GM19043 (cell line): ENCODE results near the gene HELZ.

Experiments used
- ATAC-seq: cut with Tn5 transposase; IDR thresholded peaks from one replicate; pipeline ENCODE4 v1.9.1; 2021; ENCODE audit warnings: low read depth; ENCODE audit not compliant: unreplicated experiment

Gene HELZ

DNA sequence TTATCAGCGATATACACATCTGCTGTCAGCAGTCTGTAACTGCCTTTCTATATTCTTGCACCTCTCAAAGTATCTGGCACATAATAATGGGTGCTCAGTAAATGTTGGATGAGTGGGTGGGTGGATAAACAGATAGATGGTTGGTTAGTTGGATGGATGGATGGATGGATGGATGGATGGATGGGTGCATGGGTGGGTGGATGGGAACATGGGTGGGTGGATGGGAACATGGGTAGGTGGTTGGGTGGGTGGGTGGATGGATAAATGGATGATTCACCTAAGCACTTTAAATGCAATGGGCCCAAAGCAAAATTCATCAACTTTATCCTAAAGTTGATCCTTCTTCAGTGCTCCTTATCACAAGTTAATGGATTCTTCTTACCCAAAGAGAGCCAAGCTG is 48.6 kb downstream of the HELZ start:
- no peak for ATAC-seq

DNA sequence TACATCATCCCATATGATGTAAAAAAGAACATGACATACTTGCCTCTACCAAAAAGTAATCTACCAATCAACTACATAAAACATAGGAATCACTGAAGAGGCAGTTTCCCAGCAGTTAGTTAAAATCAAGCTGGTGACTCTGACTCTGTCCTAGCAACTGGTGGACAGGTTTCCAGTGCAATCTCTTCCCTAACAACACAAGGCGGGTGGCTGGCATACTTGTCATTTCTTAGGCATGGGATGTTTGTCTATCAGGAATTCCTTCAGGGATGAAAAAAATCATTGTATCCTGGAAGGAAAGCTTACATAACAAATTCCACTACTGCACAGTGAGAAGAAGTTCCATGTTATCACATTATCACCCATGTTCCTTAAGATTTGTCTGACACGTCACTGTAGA is 50.9 kb downstream of the HELZ start:
- ATAC-seq = no peak

DNA sequence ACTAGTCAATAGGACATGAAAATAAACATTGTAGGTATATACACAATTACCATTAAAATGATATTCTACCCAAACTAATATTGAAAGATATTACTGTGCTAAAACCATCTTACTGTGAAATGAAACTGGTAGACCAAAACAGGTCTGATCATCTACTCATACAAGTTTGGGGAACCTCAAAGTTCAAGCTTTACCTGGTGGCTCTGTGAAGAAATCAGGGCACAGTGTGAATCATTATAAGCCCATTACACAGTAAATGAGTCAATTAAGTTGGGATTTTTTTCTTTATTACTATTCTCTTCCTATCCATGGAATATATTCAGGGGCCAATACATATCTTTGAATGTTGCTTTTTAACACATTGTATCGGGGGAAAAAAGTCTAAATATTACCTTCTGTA is 57.1 kb downstream of the HELZ start:
- no peak for ATAC-seq

DNA sequence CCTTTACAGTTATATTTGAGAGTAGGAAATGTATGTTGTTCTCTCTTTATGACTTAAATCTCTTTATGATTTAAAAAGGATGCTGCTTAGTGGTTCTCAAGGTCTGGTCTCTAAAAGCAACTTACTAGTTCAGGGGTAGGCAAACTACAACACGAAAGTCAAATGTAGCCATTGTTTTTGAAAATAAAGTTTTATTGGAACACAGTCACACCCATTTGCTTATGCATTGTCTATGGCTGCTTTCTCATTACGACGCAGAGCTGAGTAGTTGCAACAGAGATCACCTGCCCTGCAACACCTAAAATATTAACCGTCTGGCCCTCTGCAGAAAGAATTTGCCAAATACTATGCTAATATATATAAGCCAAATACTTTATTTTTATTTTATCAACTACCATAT is 58.2 kb downstream of the HELZ start:
- no peak for ATAC-seq

GRCh38 chr17:67183531-67183930 is 61.5 kb downstream of the HELZ start:
- no peak for ATAC-seq

DNA sequence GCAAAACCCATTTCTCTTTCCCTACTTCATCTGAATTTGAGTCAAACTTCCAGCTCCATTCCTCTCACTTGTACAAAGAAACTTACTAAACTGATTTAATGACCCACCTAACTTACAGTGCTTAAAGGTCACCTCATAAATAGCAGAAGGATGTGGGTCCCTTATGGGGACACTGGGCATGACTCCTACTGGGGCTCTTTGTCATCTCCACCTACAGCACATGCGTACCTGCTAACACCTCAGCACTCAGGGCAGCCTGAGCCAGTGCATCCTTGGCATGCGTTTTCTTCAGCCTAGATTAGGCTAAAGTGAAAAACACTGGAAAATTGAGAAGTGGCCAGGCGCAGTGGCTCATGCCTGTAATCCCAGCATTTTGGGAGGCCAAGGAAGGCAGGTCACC is 63.2 kb downstream of the HELZ start:
- ATAC-seq = no peak

GRCh38 chr17:67180275-67180674 is 64.7 kb downstream of the HELZ start:
- ATAC-seq = no peak

DNA sequence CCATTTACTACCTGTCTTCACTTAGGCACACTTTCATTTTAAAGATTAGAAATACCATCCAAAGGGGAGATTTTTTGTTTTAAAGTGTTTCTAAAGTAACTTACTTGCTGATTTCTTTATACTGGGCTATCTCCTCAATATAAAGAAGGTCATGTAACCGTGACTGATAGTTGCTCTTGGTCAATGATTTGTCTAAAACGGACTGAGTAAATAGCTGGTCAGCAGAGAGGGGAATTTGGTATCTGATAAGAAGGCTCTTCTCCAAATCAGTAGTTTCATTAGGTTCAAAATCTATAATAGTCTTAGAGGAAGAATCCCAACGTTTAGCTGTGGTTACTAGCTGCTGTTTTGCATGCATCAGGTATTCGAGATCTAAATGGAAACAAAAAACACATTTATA is 66.4 kb downstream of the HELZ start:
- no peak for ATAC-seq

DNA sequence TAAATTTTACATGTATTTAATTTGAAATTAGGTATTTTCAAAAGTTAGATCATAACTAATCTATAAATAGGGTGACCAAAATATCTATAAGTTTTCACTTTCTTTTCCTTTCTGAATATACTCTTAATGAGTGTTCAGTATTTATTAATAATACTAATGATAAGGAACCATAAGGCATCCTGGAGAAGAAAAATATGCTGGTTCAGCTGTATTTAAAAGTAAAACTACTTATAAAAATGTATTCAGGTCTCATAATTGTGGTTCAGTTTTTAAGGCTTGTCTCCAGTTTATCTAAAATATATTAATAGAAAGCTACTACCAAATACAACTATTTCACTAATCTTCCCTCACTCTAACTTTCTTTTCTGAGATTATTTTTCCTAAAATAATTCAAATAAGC is 67.3 kb downstream of the HELZ start:
- ATAC-seq = no peak

DNA sequence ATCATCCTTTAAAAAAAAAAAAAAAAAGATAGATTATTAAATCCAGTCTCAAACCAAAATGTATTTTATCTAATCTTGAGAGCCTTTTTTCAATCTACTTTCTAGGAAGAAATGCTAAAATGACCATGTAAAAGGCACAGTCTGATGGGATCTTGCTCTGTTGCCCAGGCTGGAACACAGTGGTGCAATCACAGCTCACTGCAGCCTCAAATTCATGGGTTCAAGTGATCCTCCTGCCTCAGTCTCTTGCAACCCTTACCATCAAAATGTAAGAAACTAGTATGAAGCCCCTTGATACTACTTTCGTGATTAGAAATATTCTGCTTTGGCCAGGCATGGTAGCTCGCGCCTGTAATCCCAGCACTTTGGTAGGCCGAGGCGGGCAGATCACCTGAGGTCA is 70.8 kb downstream of the HELZ start:
- ATAC-seq = no peak

DNA sequence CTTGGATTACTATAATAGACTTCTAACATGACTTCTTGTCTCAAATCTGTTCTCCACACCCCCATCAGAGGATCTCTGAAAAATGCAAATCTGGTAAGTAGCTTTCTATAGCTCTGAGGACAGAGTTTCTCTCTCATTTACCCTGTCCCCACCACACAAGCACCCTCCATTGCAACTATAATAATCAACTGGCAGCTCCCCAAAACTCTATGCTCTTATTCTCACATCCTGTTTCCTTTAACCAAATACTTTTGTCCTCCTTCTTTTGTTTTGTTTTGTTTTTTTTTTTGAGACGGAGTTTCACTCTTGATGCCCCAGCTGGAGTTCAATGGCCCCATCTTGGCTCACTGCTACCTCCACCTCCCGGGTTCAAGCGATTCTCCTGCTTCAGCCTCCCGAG is 73.4 kb downstream of the HELZ start:
- peak; percentile 99 for ATAC-seq

DNA sequence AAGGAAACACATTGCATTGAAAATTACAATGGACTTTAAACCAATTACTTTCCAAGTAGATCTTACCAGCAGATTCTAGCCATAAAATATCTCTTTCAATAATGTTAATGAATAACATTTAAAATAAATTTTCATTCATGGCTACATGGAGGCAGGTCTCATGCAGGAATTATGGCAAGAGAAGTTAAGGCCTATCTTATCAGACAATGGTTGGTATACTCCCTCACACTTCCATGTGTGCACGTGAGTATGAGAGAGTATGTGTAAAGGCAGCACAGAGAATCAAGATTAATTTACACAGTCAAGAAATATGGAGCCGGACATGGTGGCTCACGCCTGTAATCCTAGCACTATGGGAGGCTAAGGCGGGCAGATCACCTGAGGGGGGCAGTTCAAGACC is 76.5 kb downstream of the HELZ start:
- no peak for ATAC-seq

DNA sequence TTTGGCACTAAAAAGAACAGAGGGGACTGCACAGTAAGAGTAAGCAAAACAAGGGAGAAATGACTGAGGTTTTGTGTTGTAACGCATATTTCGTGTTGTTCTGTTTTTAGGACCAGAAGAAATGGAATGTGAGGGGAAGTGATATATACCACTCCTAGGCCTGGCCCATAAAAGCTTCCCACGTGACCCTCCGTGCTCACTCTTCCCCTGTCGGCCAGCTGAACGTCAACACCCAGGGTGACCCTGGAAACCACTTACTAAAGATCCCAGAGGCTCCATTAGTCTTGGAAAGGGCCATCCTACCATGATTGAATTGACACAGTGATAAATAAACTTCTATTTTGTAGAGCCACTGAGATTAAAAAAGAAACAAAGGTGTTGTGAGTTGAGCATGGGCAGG is 79.8 kb downstream of the HELZ start:
- no peak for ATAC-seq

- ATAC-seq = no peak
These were observed 80.7 kb downstream of the HELZ start for GRCh38 chr17:67164302-67164701.

- ATAC-seq = no peak
These were observed 82.2 kb downstream of the HELZ start for GRCh38 chr17:67162771-67163170.

DNA sequence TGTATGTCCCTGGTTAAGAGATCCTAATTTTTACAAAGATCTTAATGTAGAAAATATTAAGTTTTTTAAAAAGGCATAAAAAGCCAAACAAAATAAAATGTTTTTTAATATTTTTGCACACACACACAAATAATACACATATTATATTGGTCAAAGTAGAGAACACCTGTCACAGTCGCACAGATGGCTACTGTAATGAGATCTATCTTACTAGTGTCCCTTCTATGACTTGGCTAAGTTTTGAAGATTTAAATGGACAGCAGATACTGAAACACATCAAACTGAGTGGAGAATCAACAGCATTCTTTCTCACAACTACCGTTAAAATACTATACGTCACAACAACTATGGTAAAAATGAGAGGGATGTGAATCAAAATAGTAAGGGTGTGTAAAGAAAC is 83.4 kb downstream of the HELZ start:
- ATAC-seq = no peak

- no peak for ATAC-seq
These were observed 84.2 kb downstream of the HELZ start for GRCh38 chr17:67160791-67161190.

- no peak for ATAC-seq
These were observed 87.0 kb downstream of the HELZ start for GRCh38 chr17:67157732-67158639.

DNA sequence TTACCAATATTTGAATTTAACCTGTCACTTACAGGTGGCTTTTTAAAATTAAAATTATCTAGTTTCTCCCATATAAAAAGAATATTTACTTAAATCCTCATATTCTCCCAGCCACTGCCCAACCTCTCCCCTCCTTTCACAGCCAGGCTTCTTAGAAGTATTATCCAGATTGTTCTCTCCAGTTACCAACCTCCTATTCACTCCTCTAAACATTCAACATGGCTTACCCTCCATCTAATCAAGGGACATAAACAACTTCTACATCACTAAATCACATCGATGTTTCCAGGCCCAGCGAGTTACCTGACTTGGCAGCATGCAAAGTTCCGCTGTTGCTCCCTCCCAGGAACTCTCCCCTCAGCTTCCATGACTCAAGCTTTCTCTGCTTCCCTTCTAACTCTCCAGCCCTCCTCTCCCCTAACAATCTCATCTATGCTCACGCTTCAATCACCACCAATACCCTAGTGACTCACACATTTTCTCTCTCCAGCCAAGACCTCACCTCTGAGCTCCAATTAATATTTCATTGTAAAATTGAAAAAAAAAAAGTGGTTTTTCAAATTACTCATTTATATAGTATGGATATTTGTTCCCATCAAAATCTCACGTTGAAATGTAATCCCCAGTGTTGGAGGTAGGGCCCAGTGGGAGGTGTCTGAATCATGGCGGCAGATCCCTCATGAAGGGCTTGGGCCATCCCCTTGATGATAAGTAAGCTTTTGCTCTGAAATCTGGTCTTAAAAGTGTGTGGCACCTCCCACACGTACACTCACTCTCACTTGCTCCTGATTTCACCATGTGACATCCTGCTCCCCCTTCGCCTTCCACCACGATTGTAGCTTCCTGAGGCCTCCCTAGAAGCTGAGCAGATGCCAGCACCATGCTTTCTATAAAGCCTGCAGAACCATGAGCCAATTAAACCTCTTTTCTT is 88.5 kb downstream of the HELZ start:
- ATAC-seq = no peak

- no peak for ATAC-seq
These were observed 92.2 kb downstream of the HELZ start for GRCh38 chr17:67152824-67153223.

- no peak for ATAC-seq
These were observed 93.3 kb downstream of the HELZ start for GRCh38 chr17:67151717-67152116.

GRCh38 chr17:67150826-67151225 is 94.2 kb downstream of the HELZ start:
- ATAC-seq = no peak
